ENCODE measurements around the gene ATP1A4.

Gene ATP1A4

DNA sequence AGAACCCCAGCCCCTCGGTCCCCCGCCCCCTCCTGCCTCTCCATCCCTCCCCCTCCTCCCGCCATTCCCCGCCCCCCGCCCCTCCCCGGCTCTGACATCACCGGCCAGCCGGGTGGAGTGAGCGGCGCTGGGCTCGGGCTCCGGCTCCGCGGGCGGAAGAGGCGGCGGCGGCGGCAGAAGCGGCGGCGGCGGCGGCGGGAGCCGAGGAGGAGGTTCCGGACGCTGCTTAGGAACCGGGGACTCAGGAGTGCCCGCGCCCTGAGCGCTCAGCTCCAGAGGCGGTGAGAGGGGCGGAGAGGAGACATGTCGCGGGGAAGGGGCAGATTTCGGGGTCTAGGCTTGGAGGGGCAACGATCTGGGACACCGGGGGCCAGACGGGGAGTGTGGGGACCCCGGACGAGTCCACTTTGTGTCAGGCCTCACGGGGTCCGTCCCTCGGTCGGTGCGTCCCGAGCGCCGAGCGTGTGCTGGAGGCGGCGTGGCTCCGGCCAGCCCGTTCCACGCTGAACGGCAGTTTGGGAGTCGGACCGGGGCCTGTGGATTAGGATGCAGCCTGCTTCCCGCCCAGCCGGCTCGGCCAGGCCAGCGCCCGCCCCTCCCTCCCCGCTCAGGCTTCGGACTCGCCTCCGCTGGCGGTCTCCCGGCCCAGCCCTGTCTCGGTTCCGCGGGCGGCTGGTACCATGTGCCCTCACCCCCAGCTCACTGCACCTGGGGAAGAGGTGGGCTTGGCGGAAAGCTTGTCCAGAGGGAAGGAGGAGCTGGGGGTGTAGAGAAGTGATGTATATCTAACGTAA is 54.0 kb downstream of the ATP1A4 start, which contains the start of gene PEA15:
Gene PEA15, plus strand, starts transcription at position 143 of the 794 bp plus-strand sequence. CDS start 6,161 bp downstream, outside the sequence.
- peak within 1 kb of the TSS; percentile 97 for H3K4me3 ChIP-seq (ENCODE audit: low read length)
- TF ChIP-seq ZNF274 (IDR thresholded peaks at IDR 0.05; ENCODE audit: low read depth, low read length) = no peak

GRCh38 chr1:160206036-160206389 is 54.6 kb downstream of the ATP1A4 start:
- peak overlapping the region; percentile 97 for H3K4me3 ChIP-seq (ENCODE audit: low read length)
- TF ChIP-seq ZNF274 (IDR thresholded peaks at IDR 0.05; ENCODE audit: low read depth, low read length) = no peak

DNA sequence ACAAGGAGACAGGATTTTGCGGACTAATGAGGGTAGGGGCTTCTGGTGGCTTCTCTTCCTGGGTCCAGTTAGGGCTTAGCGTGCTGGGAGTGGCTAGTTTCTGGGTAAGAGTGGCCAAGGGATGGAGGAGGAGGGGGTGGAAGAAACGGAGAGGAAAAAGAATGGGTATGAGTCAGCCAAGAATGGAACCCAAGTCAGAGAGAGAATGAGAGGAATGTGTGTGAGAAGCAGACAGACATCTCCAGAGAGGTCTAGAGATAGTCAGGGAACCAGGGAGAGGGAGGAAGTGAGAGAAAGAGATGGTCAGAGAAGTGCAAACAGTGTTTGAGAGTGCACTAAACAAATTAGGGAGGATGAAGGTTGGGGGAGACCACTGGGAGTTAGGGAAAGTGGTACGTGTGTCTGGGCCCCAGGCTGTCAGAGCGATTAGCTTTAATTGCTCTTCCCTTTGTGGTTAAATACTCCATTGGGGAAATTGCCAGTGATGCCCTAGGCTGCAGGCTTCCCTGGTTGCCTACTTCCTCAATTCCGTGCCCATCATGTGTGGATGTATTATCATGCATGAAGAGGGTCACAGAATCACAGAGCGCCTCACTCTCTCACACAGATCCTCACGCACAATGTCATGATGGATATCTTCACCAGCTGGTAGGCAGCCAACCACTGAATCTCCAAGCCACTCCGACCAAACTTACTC is 55.2 kb downstream of the ATP1A4 start:
- TF ChIP-seq ZNF274 (IDR thresholded peaks at IDR 0.05; ENCODE audit: low read depth, low read length) = no peak
- peak overlapping the region; percentile 97 for H3K4me3 ChIP-seq (ENCODE audit: low read length)

DNA sequence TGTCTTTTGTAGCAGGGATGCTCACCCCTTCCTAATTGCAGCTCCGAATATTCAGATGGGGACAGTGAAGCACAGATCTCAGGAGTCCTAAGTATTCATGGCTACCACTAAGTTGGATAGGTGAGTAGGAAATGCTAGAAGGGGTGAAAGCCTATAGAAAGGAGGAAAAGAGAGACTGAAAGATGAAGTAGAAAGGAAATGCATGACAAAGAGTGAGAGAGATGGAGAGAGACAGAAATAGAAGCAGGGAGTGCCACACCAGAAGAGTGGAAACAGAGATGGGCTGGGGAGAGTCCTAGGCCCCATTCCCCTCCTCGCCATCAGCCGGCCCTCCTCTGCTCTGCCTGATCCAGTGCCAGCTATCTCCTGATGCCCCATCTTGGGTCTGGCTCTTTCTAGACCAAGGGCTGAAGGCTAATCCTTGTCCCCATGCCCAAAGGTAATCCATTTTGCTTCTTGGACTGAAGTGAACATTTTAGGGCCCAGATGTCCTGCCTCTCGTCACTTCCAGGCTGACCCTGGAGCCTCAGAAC is 55.8 kb downstream of the ATP1A4 start:
- peak overlapping the region; percentile 97; the same call in 1 of the 2 replicates for H3K4me3 ChIP-seq (ENCODE audit: low read length)
- no peak for TF ChIP-seq ZNF274 (IDR thresholded peaks at IDR 0.05; ENCODE audit: low read depth, low read length)

- H3K4me3 ChIP-seq (ENCODE audit: low read length) = no peak overlapping the region
- TF ChIP-seq ZNF274 (IDR thresholded peaks at IDR 0.05; ENCODE audit: low read depth, low read length) = no peak
These were observed 56.6 kb downstream of the ATP1A4 start for GRCh38 chr1:160207771-160208556.

DNA sequence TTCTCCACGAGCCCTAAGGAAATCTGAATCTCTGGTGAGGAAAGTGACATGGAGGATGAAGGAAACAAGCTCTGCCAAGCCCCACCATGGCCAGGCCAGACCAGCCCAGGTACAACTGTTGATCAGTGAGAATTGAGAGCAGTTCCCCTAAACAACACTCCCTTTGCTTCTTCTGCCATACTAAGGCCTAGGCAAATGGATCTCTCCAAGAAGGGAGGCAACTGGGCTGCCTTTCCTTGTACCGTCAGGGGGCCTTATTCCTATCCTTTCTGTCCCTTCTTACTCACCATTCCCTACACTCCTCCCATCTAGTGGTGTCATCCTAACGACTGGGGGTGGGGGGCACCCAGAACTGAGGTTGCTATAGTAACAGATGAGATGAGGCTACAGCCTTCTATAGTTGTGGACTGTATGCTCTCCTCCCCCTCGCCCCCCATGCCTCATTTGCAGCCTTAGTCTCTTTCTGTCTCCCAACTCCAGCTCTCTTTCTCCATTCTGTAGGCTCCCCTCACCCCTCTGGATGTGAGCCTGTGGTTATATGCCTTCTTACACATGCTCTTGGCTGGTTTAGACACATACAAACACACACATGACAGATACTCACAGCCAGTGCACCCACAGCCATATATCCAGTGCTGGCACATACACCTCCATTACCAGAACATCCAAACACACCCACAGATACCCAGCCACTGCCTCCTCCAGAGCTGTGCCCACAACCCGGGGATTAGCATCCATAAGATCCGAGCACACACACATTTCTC is 57.3 kb downstream of the ATP1A4 start:
- no peak overlapping the region for H3K4me3 ChIP-seq (ENCODE audit: low read length)
- TF ChIP-seq ZNF274 (IDR thresholded peaks at IDR 0.05; ENCODE audit: low read depth, low read length) = no peak

GRCh38 chr1:160209321-160210046 is 58.1 kb downstream of the ATP1A4 start:
- no peak for TF ChIP-seq ZNF274 (IDR thresholded peaks at IDR 0.05; ENCODE audit: low read depth, low read length)
- H3K4me3 ChIP-seq (ENCODE audit: low read length) = no peak overlapping the region

DNA sequence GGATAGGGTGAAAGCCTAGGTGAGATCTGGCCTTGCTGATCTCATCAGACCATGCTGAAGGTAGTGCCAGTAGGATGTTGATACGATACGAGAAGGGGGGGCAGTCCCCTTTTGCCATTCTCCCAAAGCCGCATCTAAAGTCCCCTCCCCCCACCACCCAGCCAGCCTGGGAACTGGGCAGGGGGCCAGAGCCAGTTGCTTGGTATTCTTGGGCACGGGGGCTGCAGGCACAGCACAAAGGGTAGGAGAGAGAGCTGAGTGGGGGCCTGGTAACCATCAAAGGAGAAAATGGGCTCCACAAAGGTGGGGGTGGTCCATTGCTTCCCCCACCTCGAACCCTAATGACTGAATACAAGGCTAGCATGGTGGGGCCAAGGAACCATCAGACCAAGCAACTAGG is 59.2 kb downstream of the ATP1A4 start:
- TF ChIP-seq ZNF274 (IDR thresholded peaks at IDR 0.05; ENCODE audit: low read depth, low read length) = no peak

GRCh38 chr1:160211046-160211790 is 59.8 kb downstream of the ATP1A4 start:
- no peak for TF ChIP-seq ZNF274 (IDR thresholded peaks at IDR 0.05; ENCODE audit: low read depth, low read length)
- no peak overlapping the region for H3K4me3 ChIP-seq (ENCODE audit: low read length)

More for the DNA sequence above, 59.2 kb downstream of the ATP1A4 start:
- no peak overlapping the region for H3K4me3 ChIP-seq (ENCODE audit: low read length)

GRCh38 chr1:160214481-160215140 is 63.2 kb downstream of the ATP1A4 start:
- no peak for TF ChIP-seq ZNF274 (IDR thresholded peaks at IDR 0.05; ENCODE audit: low read depth, low read length)

GRCh38 chr1:160216301-160216700 is 64.9 kb downstream of the ATP1A4 start:
- TF ChIP-seq ZNF274 (IDR thresholded peaks at IDR 0.05; ENCODE audit: low read depth, low read length) = no peak
- H3K4me3 ChIP-seq (ENCODE audit: low read length) = no peak overlapping the region

More at GRCh38 chr1:160214481-160215140, 63.2 kb downstream of the ATP1A4 start:
- H3K4me3 ChIP-seq (ENCODE audit: low read length) = no peak overlapping the region

Data from GM08714 (cell line).